ENCODE data around the gene TSNAX.
A peak's percentile ranks its signal among the peaks of the same experiment; 100 is the strongest.
"Not testable (repeated sequence)": the region's sequence is repeated elsewhere in the genome, so short reads cannot be mapped to it uniquely, and the experiment has no call there.

TSNAX gene

GRCh38 chr1:231528172-231529029, at the start of gene TSNAX:
Gene TSNAX, plus strand, starts transcription at chr1:231528669. Its CDS starts 142 bp downstream, at chr1:231528811.
- peak; percentile 98 for DNase-seq

GRCh38 chr1:231478811-231479210, 49.7 kb upstream of the TSNAX start:
- no peak for DNase-seq

GRCh38 chr1:231480008-231480407, 48.5 kb upstream of the TSNAX start:
- no peak for DNase-seq

GRCh38 chr1:231481289-231481688, 47.2 kb upstream of the TSNAX start:
- DNase-seq, result no peak

GRCh38 chr1:231485029-231485784, 43.3 kb upstream of the TSNAX start:
- DNase-seq, result no peak

- DNase-seq, result peak; percentile 14
Measured at GRCh38 chr1:231487019-231487418, 41.5 kb upstream of the TSNAX start.

GRCh38 chr1:231487910-231488309, 40.6 kb upstream of the TSNAX start:
- peak; percentile 18 for DNase-seq

- DNase-seq, result no peak
Measured at GRCh38 chr1:231493421-231494185, 34.9 kb upstream of the TSNAX start.

- no peak for DNase-seq
Measured at GRCh38 chr1:231494439-231495110, 33.9 kb upstream of the TSNAX start.

- no peak for DNase-seq
Measured at GRCh38 chr1:231497629-231498152, 30.8 kb upstream of the TSNAX start.

- DNase-seq, result no peak
Measured at GRCh38 chr1:231499148-231499763, 29.2 kb upstream of the TSNAX start.

GRCh38 chr1:231500666-231501065, 27.8 kb upstream of the TSNAX start:
- DNase-seq, result no peak

- not testable (repeated sequence) for DNase-seq
Measured at GRCh38 chr1:231503168-231503567, 25.3 kb upstream of the TSNAX start.

- no peak for DNase-seq
Measured at GRCh38 chr1:231507476-231508355, 20.8 kb upstream of the TSNAX start.

GRCh38 chr1:231508497-231508896, 20.0 kb upstream of the TSNAX start:
- DNase-seq, result no peak

- no peak for DNase-seq
Measured at GRCh38 chr1:231508941-231509340, 19.5 kb upstream of the TSNAX start.

GRCh38 chr1:231512147-231512698, 16.2 kb upstream of the TSNAX start:
- no peak for DNase-seq

- DNase-seq, result no peak
Measured at GRCh38 chr1:231515748-231516147, 12.7 kb upstream of the TSNAX start.

GRCh38 chr1:231517076-231517475, 11.4 kb upstream of the TSNAX start:
- no peak for DNase-seq

- DNase-seq, result no peak
Measured at GRCh38 chr1:231518485-231519034, 9.9 kb upstream of the TSNAX start.
